ENCODE data around the gene COMMD7.
"Not testable (repeated sequence)": the region's sequence is repeated elsewhere in the genome, so short reads cannot be mapped to it uniquely, and the experiment has no call there.

COMMD7 gene

GRCh38 chr20:32761417-32761830 is 18.2 kb upstream of the COMMD7 start:
- no peak overlapping the region; the same call in 1 of the 2 replicates for H3K4me3 ChIP-seq (ENCODE audit: low read length)
- no peak for TF ChIP-seq ZNF274 (IDR thresholded peaks at IDR 0.05; ENCODE audit: low read depth, low read length)

DNA sequence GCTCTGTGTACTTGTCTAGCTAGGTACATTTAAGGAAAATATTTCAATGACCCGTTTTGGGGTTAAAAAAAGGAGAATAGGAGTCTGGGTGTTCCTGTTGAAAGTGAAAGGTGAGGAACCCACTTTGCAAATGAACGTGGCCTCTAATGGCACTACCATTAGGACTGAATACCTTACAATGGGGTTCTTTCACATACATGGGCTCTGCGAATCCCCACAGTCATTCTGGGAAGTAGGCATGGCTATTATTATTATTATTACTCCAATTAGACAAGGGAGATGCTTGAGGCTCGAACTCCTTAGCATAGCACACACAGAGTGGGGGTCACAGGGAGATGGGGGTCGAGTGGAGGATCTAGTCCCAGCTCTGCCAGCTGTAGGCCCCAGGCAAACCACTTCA is 12.9 kb upstream of the COMMD7 start:
- TF ChIP-seq ZNF274 (IDR thresholded peaks at IDR 0.05; ENCODE audit: low read depth, low read length), result no peak
- H3K4me3 ChIP-seq (ENCODE audit: low read length), result no peak overlapping the region

- no peak for TF ChIP-seq ZNF274 (IDR thresholded peaks at IDR 0.05; ENCODE audit: low read depth, low read length)
Measured at GRCh38 chr20:32753731-32754130, 10.5 kb upstream of the COMMD7 start.

GRCh38 chr20:32752458-32753250 is 9.4 kb upstream of the COMMD7 start:
- no peak overlapping the region for H3K4me3 ChIP-seq (ENCODE audit: low read length)
- no peak for TF ChIP-seq ZNF274 (IDR thresholded peaks at IDR 0.05; ENCODE audit: low read depth, low read length)

More at GRCh38 chr20:32753731-32754130, 10.5 kb upstream of the COMMD7 start:
- no peak overlapping the region for H3K4me3 ChIP-seq (ENCODE audit: low read length)

DNA sequence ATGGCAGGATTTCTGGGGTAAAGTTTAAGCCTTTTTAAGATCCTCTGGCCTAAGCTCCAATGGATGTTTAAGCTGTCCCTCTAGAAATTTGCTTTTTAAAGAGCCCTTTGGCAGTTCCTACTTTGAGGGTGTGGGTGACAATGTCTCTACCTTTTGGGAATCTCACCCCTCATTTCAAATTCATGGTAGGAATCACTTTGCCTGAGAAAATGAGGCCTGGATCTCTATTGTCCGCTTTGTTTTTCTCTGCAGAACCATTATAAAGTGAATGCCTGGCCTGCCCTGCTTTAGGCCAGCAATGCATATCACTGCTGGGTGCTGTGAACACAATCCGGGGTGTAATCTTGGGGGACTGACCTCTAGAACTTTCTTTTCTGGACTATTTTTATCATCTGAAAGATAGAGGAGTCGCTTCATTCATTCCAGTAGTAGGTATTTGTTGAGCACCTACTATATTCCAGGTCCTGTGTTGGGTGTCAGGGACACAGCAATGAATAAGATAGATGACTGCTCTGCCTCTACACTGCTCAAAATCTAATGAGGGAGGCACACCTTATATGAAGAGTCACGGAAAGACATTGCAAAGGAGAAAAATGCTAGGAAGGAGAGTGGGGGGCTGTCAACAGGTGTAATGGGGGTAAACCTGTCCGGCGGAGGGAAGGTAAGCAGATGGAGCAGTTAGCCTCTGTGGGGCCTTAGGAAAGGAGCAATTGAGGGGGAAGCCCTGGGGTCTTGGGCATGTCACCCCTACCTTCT is 8.6 kb upstream of the COMMD7 start:
- no peak for TF ChIP-seq ZNF274 (IDR thresholded peaks at IDR 0.05; ENCODE audit: low read depth, low read length)
- no peak overlapping the region for H3K4me3 ChIP-seq (ENCODE audit: low read length)

GRCh38 chr20:32751293-32751692 is 8.0 kb upstream of the COMMD7 start:
- TF ChIP-seq ZNF274 (IDR thresholded peaks at IDR 0.05; ENCODE audit: low read depth, low read length), result no peak
- no peak overlapping the region for H3K4me3 ChIP-seq (ENCODE audit: low read length)

DNA sequence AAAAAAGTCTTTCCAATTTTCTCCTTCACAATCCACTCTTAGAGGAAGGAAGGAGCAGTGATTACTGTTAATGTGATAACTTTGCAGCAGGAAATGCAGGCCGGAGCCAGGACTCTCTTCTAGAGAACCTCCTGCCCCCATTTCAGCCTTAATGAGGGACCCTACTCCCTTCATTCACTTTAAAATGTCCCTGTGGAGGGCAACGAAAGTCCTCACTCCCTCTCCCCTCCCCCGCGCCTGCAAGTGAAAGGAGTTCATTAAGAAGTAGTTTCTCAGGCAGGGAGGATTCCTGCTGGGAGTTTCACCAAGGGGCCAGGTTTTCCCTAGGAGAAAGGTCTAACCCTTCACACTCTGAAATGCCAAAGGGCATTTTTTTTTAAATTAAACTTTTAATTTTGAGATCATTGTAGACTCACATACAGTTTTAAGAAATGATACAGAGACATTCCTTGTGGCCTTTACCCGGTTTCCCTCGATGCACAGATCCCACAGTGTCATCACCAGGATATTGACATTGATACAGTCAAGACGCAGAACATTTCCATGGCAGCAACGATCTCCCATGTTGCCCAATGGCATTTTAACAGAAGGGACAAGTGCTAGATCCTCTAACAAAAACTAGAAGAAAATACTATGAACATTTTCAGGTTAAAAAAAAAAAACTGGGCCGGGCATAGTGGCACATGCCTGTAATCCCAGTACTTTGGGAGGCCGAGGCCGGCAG is 6.8 kb upstream of the COMMD7 start:
- H3K4me3 ChIP-seq (ENCODE audit: low read length), result no peak overlapping the region
- no peak for TF ChIP-seq ZNF274 (IDR thresholded peaks at IDR 0.05; ENCODE audit: low read depth, low read length)

- peak overlapping the region; percentile 87 for H3K4me3 ChIP-seq (ENCODE audit: low read length)
- no peak for TF ChIP-seq ZNF274 (IDR thresholded peaks at IDR 0.05; ENCODE audit: low read depth, low read length)
Measured at GRCh38 chr20:32742322-32743236, 688 bp downstream of the COMMD7 start.

DNA sequence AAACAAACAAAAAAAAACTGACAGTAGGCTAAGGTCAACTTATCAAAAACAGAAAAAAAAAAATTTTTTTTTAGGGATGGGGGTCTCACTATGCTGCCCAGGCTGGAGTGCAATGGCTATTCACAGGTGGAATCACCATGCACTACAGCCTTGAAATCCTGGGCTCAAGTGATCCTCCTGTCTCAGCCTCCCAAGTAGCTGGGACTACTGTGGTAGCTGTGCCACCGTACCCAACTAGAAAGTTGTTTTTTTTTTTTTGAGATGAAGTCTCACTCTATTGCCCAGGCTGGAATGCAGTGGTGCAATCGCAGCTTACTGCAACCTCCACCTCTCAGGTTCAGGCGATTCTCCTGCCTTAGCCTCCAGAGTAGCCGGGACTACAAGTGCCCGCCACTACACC is 2.1 kb downstream of the COMMD7 start:
- no peak overlapping the region for H3K4me3 ChIP-seq (ENCODE audit: low read length)
- no peak for TF ChIP-seq ZNF274 (IDR thresholded peaks at IDR 0.05; ENCODE audit: low read depth, low read length)

GRCh38 chr20:32737371-32738223 is 5.7 kb downstream of the COMMD7 start:
- H3K4me3 ChIP-seq (ENCODE audit: low read length), result no peak overlapping the region
- TF ChIP-seq ZNF274 (IDR thresholded peaks at IDR 0.05; ENCODE audit: low read depth, low read length), result no peak

- H3K4me3 ChIP-seq (ENCODE audit: low read length), result no peak overlapping the region
- TF ChIP-seq ZNF274 (IDR thresholded peaks at IDR 0.05; ENCODE audit: low read depth, low read length), result no peak
Measured at GRCh38 chr20:32731882-32732266, 11.4 kb downstream of the COMMD7 start.

DNA sequence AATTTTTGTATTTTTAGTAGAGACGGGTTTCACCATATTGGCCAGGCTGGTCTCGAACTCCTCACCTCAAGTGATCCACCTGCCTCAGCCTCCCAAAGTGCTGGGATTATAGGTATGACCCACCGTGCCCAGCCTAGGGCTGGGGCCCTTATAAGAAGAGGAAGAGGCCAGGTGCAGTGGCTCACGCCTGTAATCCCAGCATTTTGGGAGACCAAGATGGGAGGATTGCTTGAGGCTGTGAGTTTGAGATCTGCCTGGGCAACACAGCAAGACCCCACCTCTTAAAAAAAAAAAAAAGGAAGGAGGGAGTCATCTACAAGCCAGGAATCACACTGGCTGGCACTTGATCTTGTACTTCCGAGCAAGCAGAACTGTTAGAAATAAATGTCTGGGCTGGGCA is 13.9 kb downstream of the COMMD7 start:
- not testable (repeated sequence) for H3K4me3 ChIP-seq (ENCODE audit: low read length)

- not testable (repeated sequence) for H3K4me3 ChIP-seq (ENCODE audit: low read length)
Measured at GRCh38 chr20:32728435-32728834, 14.8 kb downstream of the COMMD7 start.
